B cell (primary cell): ENCODE measurements around the gene SCRN1.

Experiments used
- CTCF ChIP-seq: fragments of 200-600 bp; IDR thresholded peaks from one replicate; pipeline ENCODE4 v1.8.0; 2022; ENCODE audit warnings: antibody characterized with exemption, mild to moderate bottlenecking
- EZH2 ChIP-seq: IDR thresholded peaks from 2 replicates; pipeline ENCODE4 v1.6.1; 2012; ENCODE audit warnings: borderline replicate concordance, low read depth, mild to moderate bottlenecking, moderate library complexity, low read length; ENCODE audit not compliant: insufficient read depth, poor library complexity, severe bottlenecking

- TF ChIP-seq CTCF (no peak), EZH2 (no peak)
Observed at GRCh38 chr7:29906200-29907022, 83.2 kb downstream of the SCRN1 start.
